Measurements from ENCODE around the gene BTF3L4. TPM values are rescaled to one million over a fixed set of nuclear protein-coding genes. Genes with fewer than 3 reads are reported as not detected.

Gene BTF3L4
- polyA plus RNA-seq, 6 donors from 2014 or later, result 81.5 to 99.9 (median 88.9) TPM

- Mint-ChIP-seq H3K27me3 (peaks cover 0 to 3% (median 0%) of the 10 kb centered on the region in 3 donors), H3K4me3 (no peak overlapping the region), H3K9me3 (no peaks in the 10 kb centered on the region), H3K4me1 (no peaks in the 10 kb centered on the region), H3K36me3 (no peaks in the 10 kb centered on the region), H3K27ac (peak overlapping the region in 1 of 6 donors; percentile 66)
- no peak for DNase-seq
- no peak for ATAC-seq (ENCODE audit: low read depth in 2 of 2)
These were observed 63.4 kb downstream of the BTF3L4 start for GRCh38 chr1:52119301-52120079.

- H3K9me3 Mint-ChIP-seq, result no peaks in the 10 kb centered on the region
- H3K27me3 Mint-ChIP-seq, result peaks cover 8 to 10% (median 8%) of the 10 kb centered on the region in 3 donors
- no peak overlapping the region for H3K27ac Mint-ChIP-seq
- H3K4me3 Mint-ChIP-seq, result no peak overlapping the region
- H3K4me1 Mint-ChIP-seq, result peaks cover 0 to 6% (median 0%) of the 10 kb centered on the region in 3 donors
- DNase-seq (no peak), ATAC-seq (ENCODE audit: low read depth in 2 of 2) (no peak)
- H3K36me3 Mint-ChIP-seq, result no peaks in the 10 kb centered on the region
These were observed 66.3 kb downstream of the BTF3L4 start for GRCh38 chr1:52122384-52122783.

GRCh38 chr1:52123622-52124021, 67.5 kb downstream of the BTF3L4 start:
- H3K27ac Mint-ChIP-seq, result no peak overlapping the region
- H3K27me3 Mint-ChIP-seq, result peaks cover 17 to 21% (median 19%) of the 10 kb centered on the region in 3 donors
- H3K36me3 Mint-ChIP-seq, result no peaks in the 10 kb centered on the region
- no peak overlapping the region for H3K4me3 Mint-ChIP-seq
- peaks cover 0 to 6% (median 0%) of the 10 kb centered on the region in 3 donors for H3K4me1 Mint-ChIP-seq
- ATAC-seq (ENCODE audit: low read depth in 2 of 2) (no peak), DNase-seq (no peak)
- H3K9me3 Mint-ChIP-seq, result no peaks in the 10 kb centered on the region

GRCh38 chr1:52125736-52126359, 69.8 kb downstream of the BTF3L4 start:
- Mint-ChIP-seq H3K36me3 (no peaks in the 10 kb centered on the region), H3K27me3 (peaks cover 23 to 34% (median 25%) of the 10 kb centered on the region in 3 donors), H3K4me1 (peaks cover 0 to 6% (median 0%) of the 10 kb centered on the region in 3 donors), H3K9me3 (no peaks in the 10 kb centered on the region), H3K4me3 (no peak overlapping the region), H3K27ac (no peak overlapping the region)
- no peak for ATAC-seq (ENCODE audit: low read depth in 2 of 2)
- no peak for DNase-seq

GRCh38 chr1:52127181-52128180, 71.4 kb downstream of the BTF3L4 start:
- Mint-ChIP-seq H3K27me3 (peaks cover 23 to 34% (median 24%) of the 10 kb centered on the region in 3 donors), H3K4me3 (no peak overlapping the region), H3K9me3 (no peaks in the 10 kb centered on the region), H3K27ac (peak overlapping the region in 1 of 6 donors; percentile 10), H3K36me3 (no peaks in the 10 kb centered on the region), H3K4me1 (peaks cover 0 to 6% (median 0%) of the 10 kb centered on the region in 3 donors)
- ATAC-seq (ENCODE audit: low read depth in 2 of 2) (no peak), DNase-seq (peak; percentile 11)

GRCh38 chr1:52139817-52140540, 83.9 kb downstream of the BTF3L4 start:
- H3K4me3 Mint-ChIP-seq, result peak overlapping the region in 2 of 8 donors; percentile 11 to 75
- ATAC-seq (ENCODE audit: low read depth in 2 of 2) (no peak), DNase-seq (no peak)
- no peaks in the 10 kb centered on the region for H3K36me3 Mint-ChIP-seq
- peaks cover 9 to 20% (median 9%) of the 10 kb centered on the region in 3 donors for H3K4me1 Mint-ChIP-seq
- peaks cover 0 to 3% (median 0%) of the 10 kb centered on the region in 7 donors for H3K9me3 Mint-ChIP-seq
- no peak overlapping the region for H3K27ac Mint-ChIP-seq
- H3K27me3 Mint-ChIP-seq, result peaks cover 27 to 44% (median 37%) of the 10 kb centered on the region in 3 donors

Other genes starting within 250 kb of the BTF3L4 start
- gene NRDC, start 177.6 kb upstream of the BTF3L4 start, polyA plus RNA-seq (ENCODE audit: low read depth in 6 of 6), result 10 to 100 TPM; 58.5 to 94.9 (median 81.6) TPM
- not detected for gene RAB3B, start 65.6 kb upstream of the BTF3L4 start, polyA plus RNA-seq (ENCODE audit: low read depth in 6 of 6)
- gene KTI12, start 22.5 kb upstream of the BTF3L4 start, polyA plus RNA-seq (ENCODE audit: low read depth in 6 of 6), result 10 to 100 TPM; 24.3 to 34.9 (median 28.1) TPM
- gene TXNDC12, start 1.1 kb upstream of the BTF3L4 start, polyA plus RNA-seq (ENCODE audit: low read depth in 6 of 6), result 10 to 100 TPM; 67.9 to 98.7 (median 82.6) TPM
- gene ZFYVE9, start 85.8 kb downstream of the BTF3L4 start, polyA plus RNA-seq (ENCODE audit: low read depth in 6 of 6), result under 1 TPM in 4 of 6 donors, not detected in 2; 0.05 to 0.24 (median 0.14) TPM

Data from naive B cell (primary cell).